NCI-H510A treated with DMSO at 0.1 percent for 48 hours (cell line): Measurements from ENCODE around the gene FNDC3A.
"Not testable (repeated sequence)": the region's sequence is repeated elsewhere in the genome, so short reads cannot be mapped to it uniquely, and the experiment has no call there.

ENCODE experiments used
- DNase-seq: peaks from one replicate; lab custom pipeline; 2025; lab: John Stamatoyannopoulos, UW

The FNDC3A gene

DNA sequence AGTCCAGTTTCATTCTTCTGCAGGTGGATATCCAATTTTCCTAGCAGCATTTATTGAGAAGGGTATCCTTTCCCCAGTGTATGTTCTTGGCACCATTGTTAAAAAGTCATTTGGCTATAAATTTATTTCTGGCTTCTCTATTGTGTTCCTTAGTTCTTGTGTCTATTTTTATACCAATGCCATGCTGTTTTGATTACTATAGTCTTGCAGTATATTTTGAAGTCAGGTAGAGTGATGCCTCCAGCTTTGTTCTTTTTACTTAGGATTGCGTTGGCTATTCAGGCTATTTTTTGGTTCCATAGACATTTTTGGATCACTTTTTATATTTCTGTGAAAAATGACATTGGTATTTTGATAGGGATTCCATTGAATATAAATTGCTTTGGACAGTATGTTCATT lies 172.7 kb downstream of the FNDC3A start:
- DNase-seq: no peak

DNA sequence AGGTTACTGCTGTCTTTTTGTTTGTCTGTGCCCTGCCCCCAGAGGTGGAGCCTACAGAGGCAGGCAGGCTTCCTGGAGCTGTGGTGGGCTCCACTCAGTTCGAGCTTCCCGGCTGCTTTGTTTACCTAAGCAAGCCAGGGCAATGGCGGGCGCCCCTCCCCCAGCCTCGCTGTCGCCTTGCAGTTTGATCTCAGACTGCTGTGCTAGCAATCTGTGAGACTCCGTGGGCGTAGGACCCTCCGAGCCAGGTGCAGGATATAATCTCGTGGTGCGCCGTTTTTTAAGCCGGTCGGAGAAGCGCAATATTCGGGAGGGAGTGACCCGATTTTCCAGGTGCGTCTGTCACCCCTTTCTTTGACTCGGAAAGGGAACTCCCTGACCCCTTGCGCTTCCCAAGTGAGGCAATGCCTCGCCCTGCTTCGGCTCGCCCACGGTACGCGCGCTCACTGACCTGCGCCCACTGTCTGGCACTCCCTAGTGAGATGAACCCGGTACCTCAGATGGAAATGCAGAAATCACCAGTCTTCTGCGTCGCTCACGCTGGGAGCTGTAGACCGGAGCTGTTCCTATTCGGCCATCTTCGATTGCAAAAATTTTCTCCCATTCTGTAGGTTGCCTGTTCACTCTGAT lies 182.4 kb downstream of the FNDC3A start:
- DNase-seq: not testable (repeated sequence)

DNA sequence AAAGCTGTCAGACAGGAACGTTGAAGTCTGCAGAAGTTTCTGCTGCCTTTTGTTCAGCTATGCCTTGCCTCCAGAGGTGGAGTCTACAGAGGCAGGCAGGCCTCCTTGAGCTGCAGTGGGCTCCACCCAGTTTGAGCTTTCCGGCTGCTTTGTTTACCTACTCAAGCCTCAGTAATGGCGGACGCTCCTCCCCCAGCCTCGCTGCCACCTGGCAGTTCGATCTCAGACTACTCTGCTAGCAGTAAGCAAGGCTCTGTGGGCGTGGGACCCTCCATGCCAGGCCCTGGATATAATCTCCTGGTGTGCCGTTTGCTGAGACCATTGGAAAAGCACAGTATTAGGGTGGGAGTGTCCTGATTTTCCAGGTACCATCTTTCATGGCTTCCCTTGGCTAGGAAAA lies 187.4 kb downstream of the FNDC3A start:
- not testable (repeated sequence) for DNase-seq

DNA sequence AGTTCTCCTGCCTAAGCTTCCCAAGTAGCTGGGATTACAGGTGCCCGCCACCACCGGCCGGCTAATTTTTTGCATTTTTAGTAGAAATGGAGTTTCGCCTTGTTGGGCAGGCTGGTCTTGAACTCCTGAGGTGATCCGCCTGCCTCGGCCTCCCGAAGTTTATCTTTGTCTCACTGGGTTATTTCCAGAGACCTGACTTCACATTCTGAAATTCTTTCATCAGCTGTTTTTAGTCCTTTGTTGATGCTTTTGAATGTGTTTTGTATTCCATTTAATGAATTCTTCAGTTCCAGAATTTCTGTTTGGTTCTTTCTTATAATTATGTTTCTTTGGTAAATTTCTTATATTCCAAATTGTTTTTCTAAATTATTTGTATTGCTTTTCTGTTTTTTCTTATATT lies 189.0 kb downstream of the FNDC3A start:
- no peak for DNase-seq

DNA sequence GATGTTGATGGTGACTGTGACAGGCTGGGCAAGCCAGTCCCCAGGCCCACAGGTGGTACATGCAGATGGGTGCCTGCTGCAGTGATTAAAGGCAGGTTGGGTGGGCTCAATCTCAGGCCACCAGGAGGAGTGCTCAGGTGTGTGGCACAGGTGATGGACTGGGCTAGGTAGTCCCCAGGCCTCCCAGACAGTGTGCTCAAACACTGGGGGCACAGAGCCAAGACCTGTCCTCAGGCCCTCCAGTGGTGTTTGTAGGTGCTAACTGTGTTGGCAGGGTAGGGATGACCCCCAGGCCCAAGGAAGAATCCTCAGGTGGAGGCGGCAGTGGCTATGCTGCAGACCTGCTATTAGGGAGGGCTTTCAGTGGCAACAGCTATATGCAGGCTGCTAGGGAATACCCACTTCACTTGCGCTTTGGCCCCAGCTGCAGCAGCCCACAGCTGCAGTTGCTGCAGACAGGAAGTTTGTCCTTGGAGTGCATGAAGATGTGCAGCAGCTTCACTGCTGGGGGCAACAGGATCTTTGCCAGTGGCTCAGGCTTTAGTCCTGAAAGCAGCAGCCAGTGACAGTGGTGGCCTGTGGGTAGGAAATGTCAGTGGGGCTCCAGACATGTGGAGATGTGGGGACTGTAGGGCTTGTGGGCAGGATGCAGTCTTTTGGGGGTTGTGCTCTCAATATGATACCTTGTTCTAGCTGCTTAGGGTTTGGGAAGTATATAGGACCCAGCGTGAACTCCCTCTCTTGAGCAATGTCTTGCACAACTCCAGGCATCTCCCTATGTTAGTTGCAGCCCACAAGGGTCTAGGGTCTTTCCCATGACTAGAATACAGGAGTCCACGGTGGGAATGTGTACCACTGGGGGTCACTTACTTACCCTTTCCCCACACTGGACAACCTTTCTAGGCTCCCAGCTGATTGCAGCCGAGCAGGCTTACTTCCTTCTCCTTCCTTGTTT lies 190.4 kb downstream of the FNDC3A start:
- no peak for DNase-seq

DNA sequence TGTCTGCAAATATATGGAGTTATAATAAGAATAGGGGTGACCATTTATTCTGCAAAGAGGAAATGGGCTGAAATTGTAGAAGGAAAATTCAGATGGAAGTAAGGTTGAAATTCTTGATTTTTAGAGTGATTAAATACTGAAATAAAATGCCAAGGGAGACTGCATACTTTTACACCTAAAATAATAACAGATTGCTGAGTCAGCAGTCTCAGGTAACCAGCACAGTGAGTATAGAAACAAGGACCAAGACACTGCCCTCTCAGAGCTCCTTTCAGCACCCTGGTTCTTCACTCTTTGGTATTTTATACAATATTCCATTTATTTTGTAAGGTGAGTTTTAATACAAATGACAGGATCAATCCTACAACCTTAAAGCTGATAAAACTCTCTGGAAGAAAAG lies 195.6 kb downstream of the FNDC3A start:
- no peak for DNase-seq

DNA sequence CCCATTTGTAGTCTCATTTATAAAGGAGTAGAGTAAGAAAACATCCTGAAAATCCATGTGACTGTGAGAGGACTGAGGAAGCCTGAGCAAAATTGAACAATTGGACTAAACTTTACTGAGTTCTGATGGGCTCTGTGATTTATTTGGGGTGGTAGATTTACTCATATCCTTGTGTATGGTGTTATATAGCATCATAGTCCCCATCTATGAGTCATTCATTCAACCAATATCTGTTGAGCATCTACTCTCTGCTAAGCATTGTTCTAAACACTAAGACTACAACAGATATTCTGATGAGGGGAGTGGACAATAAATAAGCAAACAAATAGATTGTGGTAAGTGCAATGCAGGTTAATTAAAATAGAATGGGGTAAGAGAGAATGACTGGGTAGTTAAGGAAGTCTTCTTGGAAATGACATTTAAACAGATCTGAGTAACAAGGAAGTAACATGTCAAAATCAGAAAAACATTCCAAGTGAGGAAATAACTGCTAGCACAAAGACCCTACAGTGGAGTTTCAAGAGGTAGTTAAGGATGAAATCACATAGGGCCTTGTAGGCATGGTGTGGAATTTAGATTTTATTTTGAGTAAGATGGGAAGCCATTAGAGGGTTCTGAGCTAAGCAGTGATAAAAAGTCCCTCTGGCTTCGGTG lies 208.1 kb downstream of the FNDC3A start:
- DNase-seq: no peak

DNA sequence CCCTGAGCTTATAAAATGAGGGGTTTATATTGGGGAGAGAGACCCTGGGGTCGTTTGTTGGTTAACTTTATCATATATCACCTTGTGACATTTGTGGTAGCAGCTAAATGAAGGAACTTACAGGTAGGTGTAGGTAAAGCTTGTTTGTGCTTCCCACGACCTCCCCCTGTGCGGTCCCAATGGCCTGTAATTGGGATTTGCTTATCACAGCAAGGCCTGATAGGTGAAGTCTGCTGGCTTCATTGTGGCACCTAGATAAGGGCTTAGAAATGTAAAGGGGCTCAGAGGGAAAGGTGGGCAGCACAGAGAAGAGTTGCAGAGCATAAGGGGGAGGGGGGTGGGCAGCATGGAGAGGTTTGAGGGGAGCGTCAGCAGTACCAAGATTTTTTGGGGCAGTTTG lies 208.9 kb downstream of the FNDC3A start:
- DNase-seq: no peak

DNA sequence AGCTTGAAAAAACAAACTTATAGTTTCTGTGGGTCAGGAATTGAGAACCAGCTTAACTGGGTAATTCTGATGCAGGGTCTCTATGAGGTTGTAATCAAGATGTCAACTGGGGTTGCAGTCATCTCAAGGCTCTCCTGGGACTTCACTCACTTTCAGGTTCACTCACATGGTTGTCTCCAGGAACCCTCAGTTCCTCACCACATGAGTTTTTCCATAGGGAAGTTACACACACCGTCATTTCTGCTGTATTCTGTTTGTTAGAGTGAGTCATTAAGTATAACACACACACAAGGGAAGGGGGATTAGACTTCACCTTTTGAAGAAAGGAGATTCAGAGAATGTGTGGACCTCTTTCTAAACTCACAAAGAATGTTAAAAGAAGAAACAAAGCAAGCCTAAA lies 209.6 kb downstream of the FNDC3A start:
- DNase-seq: no peak

DNA sequence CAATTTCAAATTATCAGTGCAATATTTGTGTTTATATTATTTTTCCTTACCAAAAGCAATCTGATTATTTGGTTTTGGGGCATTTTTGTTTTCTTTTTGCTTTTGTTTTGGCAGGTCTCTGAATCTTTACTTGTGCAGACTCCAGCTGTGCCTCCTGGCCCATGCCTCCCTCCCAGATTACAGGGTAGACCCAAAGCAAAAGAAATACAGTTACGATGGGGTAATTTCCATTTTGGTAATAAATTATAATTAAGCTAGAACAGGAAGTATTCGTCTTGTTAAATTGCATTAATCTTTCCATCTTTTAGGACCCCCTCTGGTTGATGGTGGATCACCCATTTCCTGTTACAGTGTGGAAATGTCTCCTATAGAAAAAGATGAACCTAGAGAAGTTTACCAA lies 215.2 kb downstream of the FNDC3A start:
- no peak for DNase-seq

DNA sequence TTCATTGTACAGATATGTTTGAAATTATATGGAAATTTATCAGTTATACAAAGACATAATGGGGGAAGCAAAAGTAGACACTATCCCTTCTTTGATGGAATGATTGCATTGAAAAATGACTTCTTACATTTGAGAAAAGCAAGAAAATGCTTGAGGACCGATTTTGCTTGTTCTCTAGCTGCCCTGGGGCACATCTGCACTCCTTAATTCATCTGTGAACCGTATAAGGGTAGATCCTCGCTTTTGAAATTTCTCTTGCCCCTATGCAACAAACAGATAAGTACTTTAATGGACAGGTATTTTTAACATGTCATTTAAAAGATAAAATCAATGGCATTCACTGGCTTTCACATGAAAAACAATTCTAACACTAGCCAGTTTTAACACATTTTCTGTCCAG lies 230.9 kb downstream of the FNDC3A start:
- no peak for DNase-seq

DNA sequence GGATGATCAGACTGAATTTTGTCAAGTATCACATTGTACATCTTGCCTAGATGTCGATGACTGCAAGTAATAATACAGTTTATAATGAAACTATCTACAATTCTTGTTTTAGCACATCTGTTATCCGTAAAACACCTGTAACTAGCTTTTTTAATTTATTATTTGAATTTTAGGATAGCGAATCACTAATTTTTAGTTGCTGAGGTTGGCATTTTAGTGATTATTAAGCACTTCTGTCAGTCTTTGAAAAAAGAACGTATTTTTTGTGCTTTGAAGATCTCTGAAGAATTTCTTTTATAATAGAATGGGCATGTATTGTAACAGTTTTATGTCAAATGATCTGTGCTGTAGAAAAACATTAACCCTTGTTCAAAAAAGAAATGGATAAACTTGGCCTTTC lies 232.9 kb downstream of the FNDC3A start:
- no peak for DNase-seq

DNA sequence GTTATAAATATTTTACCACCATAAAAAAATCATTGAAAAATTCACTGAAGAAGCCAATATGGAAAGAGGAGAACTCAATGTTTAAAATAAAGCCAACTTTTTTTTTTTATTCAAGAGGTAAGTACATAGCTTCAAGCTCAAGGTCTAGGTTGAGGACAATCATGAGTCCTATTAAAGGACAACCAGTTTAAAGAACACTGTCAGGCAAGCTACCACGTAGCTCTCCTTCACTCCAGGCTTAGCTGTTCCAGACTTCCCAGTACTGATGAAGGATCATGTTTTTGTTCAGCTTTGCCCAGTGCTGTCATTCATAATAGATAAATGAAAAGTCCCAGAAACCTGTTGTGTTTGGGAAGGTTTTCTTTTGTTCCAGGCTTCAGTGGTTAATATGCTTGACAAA lies 234.4 kb downstream of the FNDC3A start:
- no peak for DNase-seq

DNA sequence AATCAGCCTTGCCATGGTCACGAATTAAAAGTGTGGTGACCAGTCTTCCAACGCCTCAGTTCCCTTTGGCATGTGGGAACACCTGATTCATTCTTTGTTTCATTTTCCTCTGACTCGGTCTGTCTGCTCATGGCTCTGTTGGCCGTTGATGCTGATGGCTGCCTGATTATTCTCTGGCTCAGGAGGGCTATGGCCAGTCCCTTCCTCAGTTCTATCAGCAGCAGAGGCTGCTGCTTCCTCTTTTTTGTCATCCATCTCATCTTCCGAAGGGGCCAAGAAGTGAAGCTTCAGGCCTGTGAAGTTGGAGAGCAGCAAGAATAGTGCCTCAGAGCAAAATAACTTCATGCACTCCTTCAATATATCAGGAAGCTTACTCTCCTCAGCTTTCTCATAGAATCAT lies 235.0 kb downstream of the FNDC3A start:
- DNase-seq: no peak

DNA sequence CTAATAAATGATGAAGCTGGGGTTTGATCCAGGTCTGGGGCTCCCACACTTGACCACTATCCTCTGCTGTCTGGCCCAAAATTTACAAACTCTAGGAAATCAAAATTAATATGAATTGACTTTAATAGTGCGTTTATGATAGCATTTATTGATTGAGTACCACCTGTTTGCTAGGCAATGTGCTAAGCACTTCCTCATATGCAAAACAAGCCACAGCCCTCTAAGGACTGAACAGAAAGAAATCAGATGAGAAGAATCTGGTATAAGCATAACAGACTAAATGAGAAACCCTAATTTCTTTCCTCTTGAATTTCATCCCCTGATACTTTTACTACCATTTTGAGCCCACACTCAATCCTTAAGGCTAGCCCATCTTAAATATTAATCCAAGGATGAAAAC lies 237.8 kb downstream of the FNDC3A start:
- no peak for DNase-seq

DNA sequence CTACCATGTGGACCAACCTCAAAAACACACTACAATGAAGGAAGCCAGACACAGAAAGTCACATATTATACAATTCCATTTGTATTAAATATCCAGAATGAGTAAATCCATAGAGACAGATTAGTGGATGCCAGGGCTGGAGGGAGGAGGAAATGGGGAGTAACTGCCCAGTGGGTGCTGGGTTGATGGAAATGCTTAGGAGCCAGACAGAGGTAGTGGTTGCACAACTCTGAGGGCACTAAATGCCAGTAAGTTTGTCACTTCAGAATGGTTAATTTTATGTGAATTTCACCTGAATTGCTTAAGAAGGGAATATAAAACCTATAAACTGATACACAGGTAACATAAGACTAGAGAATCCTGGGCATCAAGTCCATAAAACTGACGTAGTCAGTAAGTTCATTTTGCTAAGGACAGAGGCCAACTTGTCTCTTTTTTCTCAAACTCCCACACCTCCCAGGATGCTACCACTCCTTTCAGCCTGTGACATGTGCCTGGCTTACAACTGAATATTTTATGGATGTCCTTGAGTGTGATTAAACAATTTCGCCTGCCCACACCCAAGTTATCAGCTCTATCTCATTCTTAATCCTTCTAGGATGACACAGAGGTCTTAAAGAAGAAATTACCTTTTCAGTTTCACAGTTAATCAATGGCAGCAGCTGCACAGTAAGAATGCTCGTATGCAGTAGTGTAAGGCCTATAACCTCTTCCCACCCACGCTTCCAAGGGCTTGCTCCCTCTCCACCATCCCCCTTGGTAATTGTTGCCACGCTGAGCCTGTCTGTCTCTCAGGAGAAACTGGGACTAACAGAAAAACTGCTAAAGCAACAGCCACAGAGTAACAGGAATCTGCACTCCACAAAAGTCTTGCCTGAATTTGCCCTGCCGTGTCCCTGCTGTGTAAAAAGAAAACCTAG lies 238.5 kb downstream of the FNDC3A start:
- no peak for DNase-seq

DNA sequence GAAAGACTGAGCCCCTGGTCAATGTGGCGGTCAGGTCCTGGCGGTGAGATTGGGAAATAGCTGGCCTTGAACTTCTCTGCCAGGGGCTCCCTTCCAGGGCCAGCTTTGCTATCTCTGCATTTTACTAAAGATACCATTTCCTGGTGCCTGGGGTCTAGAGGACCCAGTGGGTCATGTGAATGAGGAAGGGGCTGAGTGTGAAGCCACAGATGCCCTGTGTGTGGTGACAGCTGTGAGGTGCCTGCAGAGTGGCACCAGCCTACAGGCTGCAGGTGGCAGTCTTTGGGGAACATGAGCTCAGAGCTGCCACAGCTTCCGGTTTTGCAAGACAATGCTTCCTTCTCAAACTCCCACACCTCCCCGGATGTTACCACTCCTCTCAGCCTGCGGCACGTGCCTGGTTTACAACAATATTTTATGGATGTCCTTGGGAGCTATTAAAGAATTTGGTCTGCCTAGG lies 239.2 kb downstream of the FNDC3A start:
- no peak for DNase-seq

DNA sequence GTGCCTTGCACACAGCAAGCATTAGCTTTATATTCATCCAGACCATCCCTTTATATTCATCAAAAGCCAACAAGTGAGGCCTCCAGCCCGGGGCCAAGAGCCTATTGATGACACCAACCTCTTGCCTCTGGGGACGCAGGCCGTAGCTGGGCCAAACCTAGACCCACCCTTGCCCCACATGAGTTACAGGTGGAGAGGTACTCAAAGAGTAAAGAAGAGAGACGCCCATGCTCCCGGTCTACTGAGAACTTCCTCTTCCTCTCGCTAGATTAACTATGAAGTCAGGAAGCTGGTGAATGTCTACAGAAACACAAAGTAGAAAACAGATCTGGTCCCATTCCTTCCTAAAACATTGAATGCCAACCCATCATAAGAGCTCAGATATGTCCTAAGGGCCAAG lies 240.6 kb downstream of the FNDC3A start:
- DNase-seq: no peak

DNA sequence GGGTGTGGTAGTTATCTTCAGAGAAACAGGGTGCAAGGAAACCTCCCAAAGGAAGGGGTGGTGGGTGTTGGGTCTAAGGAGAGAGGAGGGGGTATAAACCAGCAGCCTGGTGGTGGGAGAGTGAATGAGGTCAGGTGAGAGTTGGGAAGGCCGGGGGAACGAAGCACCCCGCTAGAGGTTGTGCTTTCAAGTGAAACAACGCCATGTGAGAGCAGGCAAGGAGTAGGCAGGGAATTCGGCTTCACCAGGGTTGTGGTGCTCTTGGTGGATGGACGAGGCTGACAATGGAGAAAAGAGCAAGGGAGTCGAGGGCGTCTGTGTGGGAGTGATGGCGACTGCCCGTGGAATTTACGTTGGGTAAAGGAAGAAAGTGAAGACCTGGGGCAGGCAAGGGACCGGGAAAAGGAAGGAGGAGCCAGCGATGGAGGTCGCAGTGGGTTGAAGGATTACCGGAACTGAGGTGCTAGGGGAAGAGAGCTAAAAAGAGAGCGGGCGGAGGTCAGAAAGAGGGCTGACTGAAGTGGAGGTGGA lies 242.3 kb downstream of the FNDC3A start:
- no peak for DNase-seq

DNA sequence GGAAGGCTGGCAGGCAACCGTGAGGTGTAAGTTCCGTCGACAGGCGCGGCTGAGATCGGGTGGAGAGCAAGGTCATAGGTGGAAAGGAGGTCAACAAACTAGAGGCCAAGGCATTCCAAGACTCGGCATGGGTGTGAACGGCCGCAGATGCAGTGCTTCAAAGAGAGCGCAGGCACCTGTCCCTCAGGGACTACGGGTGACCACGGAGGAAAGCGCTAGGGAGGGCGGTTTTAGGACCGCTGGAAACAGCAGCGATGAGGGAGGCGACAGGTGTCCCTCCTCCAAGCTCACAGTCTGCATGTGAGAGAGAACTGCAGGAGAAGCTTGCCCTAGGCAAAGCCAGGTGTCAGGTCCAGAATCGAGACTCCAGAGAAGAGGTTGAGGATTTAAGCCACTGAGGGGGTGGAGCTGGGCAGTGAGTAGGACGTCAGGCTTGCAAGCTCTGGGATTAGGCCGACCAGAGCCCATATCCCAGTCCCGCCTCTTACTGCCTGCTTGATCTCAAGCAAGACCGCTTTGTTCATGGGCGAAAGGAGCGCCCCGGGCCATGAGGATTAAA lies 242.9 kb downstream of the FNDC3A start:
- no peak for DNase-seq

DNA sequence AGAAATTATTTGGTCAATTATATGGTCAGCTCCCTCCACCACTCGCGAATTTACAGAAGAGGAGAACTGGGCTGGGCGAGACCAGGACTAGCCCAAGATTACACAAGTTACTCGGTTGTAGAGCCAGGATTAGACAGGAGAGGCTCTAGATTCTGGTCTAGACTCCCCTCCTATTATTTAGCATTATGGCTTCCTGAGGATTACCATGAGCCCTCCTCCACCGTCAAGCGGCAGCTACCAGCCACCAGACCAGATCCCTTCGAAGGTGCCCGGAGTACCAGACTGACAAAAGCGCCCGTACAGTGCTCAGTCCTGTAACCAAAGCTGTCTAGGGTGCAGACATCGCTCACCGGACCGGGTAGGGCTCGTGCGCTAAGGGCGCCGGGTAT lies 243.9 kb downstream of the FNDC3A start:
- no peak for DNase-seq
